ENCODE results near the gene FHIT.
A peak's percentile ranks its signal among the peaks of the same experiment; 100 is the strongest.

Gene FHIT

DNA sequence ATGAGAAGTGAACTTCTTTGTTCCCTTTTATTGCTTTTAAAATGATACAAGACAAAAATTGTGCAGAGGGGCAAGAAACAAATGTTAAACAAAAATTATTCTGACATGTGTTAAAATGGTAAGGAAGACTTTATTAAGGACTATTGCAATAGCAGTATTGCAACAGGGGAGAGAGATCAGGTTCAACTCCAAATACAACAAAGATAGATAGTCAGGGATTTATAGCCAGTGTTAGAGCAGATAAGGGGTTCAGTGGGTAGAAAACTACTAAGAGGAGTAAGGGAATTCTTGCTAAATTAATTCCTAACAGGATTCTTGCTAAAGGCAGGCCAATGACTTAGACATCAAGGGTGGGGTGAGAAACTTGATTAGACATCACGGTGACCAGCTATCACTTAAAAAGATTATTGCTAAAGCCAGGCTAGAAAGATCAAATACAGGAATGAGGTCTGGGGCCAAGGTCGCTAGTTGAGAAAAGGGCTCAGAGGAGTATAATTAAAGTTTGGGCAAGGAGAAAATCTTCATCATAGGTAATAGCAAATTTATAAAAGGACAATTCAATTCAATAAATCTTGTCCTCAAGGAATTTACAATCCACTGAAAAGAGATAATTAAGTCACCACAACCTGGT lies 81.5 kb downstream of the FHIT start:
- DNase-seq: no peak

DNA sequence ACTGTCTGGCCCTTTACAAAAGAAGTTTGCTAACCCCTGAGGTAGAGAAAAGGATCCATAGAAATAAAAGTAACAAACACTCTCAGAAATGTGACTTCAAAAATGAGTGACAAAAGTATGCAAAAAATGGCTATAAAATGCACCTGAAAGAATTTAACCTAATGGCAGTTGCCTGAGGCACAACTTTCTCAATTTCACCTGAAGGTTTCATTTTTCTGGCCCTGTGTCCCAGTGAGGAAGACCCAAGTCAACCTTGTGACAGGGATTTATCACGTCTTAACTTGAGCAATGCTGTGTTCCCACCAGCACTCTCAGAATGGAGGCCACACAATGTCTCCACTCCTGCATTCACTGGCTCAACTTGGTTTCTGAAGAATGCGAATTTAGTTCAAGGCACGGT lies 83.0 kb downstream of the FHIT start:
- no peak for DNase-seq

DNA sequence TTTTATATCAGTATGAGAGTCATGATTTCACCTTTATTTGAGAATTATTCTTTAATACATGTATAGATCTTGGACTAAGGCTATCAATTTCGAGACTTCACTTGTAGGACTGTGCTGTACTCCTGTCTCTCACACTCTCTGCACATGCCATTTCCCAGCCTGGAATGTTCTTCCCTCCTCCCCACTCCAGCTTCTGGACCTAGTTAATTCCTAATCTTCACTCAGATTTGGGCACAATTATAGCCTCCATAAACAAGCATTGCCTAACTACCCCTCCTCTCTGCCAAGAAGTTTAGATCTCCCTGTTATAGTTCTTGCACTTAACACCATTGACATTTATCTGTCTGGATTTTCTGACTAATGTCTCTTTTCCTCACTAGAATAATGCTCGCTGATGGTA lies 88.3 kb downstream of the FHIT start:
- no peak for DNase-seq

DNA sequence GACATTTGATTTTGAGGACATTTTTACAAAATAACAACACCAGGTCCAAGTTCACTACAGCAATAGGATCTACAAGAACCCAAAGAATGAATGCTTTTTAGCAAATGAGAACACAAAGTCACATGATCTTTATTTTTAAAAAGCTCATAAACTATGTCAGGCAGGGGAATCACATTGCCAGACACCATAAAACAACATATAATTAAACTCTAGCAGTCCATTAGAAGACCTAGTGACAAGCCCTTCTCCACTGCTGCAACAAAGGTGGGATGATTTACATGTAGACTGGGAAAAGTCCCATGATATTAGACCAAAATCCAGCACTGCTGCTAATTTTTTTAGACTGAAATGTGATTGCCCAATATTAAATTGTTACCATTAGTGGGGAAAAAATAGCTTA lies 92.6 kb downstream of the FHIT start:
- no peak for DNase-seq

DNA sequence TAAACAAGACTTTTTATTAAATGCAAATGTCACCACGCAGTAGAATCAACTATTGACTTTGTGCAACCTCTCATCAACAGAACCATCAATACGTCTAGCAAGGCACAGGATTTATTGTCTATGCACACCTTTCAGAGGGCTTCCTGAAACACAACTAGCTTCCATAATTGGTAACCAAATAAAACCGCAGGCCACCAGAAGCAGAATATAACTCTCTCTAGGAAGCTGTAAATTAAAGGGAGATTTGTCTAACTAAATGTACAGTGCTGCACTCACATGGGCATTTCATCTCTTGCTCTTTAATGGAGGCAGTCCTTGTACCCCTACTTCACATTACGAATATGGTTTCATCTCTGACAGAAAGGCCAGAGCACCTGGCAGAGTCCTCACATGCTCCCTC lies 93.0 kb downstream of the FHIT start:
- DNase-seq: peak; percentile 58

DNA sequence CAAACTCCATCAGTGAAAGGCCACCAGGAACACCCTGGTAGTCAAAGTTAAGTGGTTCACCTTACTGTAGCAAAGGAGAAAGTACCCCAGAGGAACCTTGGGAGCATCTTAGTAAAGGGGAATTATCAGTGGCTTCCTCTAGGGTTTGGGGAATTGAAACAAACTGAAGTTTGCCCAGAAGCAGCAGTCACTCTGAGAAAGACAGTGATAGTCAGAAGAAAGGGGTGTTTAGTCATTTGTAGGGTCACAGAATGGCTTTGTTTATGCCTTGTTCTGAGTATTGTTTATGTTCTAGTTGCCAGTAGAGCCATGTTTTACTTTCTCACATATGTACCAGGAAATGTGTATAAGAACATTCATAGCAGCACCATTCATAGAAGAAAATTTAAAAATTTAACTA lies 93.8 kb downstream of the FHIT start:
- no peak for DNase-seq

DNA sequence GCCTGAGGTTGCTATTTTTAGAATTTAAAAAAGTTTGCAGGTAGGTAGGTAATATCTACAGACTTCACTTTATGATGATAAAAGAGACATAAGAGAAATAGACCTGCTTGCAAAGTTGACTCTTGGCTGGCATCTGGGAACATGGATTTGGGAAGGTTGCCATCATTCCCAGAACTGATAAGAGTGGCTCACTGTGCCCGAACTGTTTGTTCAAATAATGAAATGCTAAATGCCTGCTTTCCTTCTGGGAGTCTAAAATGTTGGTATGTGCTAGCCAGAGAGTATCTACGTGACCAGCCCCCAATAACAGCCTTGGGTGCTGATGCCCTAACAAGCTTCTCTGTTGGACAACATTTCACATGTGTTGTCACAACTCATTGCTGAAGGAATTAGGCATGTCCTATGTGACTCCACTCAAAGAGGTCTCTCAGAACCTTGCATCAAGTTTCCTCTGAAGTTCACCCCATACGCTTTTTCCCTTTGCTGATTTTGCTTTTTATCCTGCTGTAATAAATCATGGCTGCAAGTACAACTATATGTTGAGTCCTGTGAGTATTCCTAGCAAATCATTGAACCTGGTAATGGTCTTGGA lies 95.5 kb downstream of the FHIT start:
- DNase-seq: no peak

DNA sequence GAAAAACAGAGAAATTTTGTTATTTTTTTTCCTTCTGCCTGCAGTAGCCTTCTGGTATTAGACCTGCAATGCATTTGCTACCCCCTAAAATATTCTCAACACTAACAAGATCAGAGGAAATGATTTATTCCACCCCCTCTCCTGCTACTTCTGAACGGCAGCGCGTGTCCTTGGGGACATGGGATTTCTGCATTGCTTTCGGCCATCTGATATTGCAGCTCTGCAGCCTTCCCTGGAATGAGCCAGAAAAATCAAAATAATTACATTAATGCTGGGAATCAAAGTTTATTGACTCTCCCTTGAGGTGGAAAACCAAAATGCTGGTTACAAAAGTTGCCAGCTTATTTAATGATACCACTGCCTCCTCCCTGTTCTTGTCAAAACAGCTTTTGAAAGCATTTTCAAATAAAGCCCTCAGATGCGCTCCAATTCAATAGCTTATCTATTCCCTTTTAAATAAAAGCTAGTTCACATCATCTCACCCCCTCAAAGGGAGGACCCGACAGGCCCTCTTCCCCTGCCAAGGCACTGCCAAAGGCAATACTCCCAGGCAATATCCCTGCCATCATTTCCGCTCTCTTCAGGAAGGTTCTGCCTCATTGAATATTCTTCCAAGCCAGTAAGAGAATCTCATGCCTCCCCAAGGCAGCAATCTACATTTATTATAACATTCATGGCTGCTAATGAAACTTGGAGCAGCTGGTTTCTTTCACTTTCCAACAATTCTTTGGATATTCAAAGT lies 96.6 kb downstream of the FHIT start:
- DNase-seq: no peak

DNA sequence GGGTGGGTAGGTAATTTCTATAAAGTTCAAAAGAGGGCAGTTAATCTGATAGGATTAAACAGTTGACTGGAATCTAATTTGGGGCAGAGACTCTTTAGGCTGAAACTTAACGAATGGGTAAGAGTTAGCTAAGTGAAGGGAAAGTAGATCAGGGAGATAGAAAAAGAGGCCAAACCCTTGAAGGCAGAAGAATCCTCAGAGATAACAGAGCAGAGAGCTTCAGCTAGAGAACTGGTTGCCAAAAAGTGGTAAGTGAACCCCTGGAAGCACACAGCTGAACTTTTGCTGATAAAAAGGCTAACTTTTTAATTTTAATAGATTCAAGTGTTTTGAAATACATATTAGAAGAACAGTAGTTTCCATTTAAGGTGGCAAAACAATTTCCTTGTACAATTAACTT lies 99.2 kb downstream of the FHIT start:
- DNase-seq: no peak

DNA sequence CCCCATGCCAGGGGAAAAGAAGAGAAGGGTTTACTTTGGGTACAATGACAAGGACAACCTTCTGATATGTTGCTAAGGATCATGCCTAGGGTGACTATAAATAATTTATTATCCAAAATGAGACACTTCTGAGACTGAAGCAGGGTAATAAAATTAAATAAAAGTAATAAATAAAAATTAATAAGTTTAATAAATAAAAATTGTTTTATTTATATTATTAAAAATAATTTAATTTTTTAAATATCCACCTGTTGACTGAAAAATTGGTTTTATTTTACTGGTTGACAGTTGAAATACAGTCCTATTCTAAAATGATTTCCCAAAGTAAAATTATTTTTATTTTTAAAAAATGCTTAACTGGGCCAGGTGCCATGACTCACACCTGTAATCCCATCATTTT lies 102.0 kb downstream of the FHIT start:
- no peak for DNase-seq

DNA sequence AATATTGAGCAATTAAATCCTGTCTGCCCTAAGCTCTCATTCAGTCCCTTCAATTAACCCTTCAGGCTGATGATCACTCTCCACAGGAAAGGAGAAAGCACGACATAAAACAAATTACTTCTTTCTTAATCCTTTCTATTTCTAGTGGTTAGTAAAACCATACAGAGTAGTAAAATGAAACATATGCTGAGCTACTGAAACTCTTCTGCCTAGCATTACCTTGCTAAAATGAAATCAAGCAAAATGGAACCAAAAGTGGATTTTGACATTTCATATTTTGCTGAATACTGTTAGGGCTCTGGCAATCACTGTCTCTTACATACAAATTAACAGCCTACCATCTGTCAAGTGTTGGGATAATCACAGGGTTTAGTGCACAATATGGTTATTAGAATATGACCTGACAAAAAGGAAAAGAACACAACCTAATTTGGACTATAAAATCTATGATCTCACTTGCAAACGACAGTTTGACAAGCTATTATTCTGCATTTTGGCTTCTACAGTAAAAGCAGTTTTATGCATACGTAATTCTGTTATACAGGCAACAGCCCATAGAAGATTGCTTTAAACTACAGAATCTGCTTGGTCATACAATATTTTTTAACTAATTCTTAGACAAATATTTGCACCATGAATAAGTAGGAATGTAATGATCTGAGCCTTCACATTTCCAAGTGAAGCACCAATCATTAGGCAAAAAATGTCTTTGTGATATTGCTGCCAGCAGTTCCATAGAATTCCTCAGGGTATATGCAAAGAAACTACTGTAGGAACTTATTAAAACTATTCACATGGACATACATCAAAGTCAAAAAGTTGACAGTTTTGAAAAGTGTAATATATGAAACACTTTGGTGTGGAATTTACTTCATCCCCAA lies 105.0 kb downstream of the FHIT start:
- DNase-seq: no peak

DNA sequence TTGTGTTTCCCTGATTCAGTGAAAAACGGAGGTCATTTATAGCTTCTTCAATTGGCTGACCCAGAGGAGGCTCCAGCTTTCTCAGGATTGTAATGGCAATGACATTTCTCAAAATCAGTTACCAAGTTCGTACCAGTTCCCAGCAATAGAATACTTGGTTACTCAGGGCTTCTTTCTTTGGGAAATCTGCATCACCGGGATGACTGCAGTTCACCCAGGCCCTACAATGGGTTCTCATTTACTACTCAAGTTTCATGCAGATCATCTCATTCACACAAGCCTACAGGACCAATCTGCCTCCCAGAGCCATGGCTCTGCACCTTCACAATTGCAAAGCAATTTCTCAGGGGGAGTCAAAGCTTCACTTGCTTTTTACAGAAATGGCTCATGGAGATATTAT lies 109.6 kb downstream of the FHIT start:
- no peak for DNase-seq

DNA sequence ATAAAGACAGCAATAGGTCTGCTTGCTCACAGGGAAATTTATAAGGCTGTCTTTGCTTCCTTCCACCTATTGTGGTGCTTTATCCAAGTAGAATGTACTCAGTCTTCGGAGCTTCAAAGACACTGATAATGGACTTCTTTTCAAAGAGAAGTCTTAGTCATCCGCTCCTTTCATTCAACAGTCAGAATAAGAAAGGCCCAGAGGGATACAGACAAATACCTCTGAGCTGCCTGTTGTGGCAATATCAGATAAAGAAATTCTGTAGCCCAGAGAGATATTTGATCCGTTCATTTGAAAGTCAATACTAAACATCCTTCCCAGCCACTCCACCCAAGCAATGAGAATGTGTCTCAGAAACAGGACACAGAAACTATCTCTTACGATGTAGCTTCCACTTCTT lies 110.0 kb downstream of the FHIT start:
- no peak for DNase-seq

DNA sequence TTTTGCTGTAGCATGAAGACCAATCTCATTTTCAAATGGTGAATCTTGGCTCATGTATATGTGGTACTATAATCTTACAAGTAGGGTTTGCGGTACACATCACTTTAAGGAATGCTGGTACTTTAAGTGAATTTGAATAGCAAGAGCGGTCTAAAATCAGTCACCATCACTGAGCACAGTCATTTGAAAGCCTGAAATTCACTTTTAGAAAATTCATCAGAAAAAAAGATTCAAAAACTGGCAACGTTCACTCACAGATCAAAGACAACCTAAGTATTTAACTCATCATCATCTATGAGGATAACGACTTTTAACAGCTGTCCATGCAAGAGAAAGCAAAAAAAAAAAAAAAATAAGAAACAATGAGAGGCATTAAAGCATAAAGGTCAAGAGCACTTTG lies 111.6 kb downstream of the FHIT start:
- no peak for DNase-seq

DNA sequence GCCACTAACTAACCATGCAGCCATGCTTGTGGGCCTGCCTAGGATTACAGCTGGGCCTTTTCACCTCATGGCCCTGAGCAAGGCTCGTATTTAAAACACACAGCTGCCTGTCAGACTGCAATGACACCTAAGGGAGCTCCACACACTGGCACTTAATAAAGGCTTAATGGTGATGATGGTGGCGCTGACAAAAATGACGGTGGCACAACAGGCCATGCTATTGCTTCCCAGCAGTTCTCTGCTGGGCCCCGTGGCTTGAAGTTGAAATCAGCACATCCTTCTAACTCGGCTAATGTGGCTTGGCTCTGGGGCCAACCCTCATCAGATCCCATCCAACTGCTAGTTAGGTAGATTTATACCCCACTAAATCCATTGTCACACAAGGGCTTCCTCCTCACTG lies 112.9 kb downstream of the FHIT start:
- no peak for DNase-seq

DNA sequence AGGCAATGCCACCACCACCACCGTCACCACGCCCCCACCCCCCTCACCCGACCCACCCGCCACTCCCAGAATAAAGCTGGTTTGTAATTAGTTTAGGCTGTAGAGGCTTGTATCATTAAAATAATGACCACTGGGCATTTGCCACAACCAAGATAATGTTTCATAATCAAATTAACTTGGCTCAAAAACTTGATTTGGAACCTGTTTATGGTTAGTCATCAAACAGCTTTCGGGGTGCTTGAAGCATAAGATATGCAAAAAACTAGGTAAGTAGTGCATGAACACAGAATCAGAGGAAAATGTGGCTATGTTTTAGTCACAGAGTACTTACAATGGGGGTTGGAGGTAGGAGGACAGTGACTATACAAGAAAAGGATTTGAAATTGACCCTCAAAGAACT lies 115.1 kb downstream of the FHIT start:
- no peak for DNase-seq

DNA sequence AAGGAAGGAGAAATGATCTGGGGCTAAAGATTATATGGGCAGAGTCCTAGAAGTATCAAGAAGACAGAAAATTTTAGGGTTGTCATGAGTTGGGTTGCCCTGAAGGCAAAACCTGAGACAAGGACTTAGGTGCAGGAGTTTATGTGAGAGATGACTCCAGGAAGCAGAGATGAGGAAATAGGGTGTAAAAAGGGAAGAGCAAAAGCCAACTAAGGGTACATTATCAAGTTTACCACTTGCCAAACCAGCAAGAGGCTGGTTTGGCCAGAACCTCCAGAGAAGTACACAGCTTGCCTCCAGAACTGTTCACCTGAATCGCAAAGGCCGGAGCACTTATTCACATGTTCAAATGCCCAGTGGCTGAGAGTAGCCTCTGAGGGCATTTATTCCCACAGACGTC lies 116.7 kb downstream of the FHIT start:
- no peak for DNase-seq

DNA sequence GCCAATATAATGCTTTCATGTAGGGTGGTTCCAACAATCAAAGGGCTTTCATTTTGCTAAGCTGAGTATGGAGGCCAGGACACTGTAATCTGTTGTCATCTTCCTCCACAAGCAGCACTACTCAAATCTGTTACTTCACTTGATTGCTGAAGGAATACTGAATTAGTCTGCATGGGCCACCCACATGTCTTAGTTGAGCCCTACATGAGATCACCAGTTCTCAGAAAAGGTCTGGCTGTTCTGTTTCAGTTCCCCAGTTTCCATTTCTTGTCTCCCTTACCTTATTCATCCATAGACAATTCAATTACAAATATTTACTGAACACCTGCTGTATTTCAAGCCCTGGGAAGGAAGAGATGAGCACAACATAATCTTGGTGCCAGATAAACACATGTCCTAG lies 119.2 kb downstream of the FHIT start:
- no peak for DNase-seq

DNA sequence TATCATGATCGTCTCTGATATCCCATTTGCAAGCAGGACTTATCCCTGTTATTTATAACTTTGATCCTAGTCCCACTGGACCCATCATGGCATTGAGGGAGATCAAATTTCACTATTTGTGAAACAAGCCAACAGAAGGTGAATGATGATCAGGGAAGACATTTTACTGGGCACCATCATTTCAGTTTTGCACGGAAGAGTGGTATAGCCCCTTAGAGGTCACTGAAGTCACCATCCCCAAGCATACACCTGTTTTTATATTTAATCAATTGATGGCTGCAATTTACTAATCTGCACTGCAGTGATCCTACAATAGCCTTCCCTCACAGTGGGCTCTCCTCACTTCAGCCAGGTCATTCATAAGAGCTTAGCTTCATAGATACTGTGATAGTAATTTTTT lies 132.4 kb downstream of the FHIT start:
- DNase-seq: no peak

DNA sequence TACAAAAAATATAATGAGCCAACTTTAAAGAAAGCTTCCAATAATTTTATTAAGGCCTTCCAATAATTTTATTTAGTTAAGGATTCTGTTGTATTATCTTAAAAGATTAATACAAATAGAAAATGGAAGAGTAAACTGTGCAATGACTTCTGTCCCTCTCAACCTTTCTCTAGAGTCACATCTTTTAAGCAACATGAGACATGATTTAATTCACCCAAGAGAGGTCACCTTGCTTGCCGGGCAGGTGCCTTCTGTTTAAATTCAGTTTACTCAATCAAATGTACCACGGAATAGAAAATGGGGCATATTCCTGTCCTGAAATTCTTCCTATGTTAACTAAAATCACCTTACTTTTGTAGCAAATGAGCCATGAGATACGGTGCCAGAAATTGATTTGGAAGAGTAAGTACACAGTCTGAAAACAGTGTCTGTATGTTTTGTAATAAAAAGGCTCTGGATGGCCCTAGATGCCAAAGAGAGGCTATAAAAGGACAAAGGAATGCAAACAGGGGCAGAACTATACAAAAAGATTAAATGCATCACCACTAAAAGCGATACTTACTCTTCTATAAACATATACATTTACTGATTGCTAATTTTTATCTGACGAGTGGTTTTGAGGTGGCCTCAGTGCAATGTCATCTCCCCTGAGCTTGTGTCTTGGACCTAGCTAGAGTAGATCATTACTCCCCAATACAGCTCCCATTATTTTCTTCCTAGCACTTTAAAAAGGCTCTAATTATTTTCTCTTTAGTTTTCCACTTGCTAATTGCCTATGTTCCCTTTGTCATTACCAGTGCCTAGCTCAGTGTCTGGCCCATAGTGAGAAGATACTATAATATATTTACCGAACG lies 134.0 kb downstream of the FHIT start:
- no peak for DNase-seq

DNA sequence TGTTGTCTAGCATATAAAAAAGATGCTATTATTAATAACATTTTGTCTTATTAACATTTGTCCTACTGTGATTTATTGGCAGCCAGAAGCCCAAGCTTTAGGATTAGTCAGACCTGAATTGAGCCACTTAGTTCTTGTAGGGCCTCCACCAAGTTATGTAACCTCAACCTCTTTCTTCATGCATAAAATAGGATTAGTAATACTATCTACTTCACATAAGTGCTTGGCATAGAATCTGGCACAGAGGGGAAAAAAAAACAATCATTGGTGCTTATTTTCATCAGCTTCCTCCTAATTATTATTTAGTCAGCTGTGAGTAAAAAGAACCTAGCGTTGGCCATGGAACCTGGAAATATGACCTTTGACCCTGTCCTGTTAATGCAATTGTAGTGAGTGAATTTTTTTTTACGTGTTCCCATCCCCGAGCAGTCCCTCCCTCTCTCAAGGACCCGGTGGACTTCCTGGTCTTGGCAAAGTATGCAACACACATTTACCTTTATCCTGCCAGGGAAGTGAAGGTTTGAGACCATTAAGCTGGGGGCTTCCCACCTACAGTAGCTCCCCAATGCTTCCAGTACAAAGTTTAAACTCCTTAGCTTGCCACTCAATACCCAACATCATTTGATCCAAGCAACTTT lies 136.8 kb downstream of the FHIT start:
- no peak for DNase-seq

DNA sequence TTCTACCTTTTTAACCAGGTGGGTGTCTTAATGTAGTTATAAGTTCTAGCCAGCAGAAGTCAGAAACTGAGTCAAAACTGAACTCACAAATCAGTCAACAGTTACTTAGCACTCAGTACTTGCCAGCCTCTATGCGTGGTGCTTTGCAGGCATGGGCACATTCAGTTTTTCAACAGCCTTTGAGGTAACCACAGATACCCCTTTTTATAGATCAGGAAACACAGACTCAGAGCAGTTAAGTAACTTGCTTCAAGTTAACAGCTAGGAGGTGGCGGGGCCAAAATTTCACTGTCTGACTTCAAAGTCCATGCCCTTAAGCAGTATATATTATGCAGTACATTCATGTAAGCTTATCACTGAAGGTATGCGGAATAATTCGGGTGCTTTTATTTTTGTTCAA lies 139.4 kb downstream of the FHIT start:
- no peak for DNase-seq
